GM23338 (cell line): ENCODE results near the gene ZCCHC24. TPM values are rescaled to one million over a fixed set of nuclear protein-coding genes. Genes with fewer than 3 reads are reported as not detected.

Experiments used
- ATAC-seq: fragments of 200-7000 bp; cut with Tn5 transposase; 3 replicates; pipeline ENCODE4 v1.9.1; 2020
- DNase-seq: peaks from one replicate; pipeline ENCODE4 v3.0.0-alpha.2; 2015; ENCODE audit warnings: low spot score
- H2AFZ ChIP-seq: fragments of 200-600 bp; sonication (generic); 2 replicates; pipeline ENCODE4 v1.8.0; 2016; ENCODE audit warnings: antibody characterized with exemption, mild to moderate bottlenecking, moderate library complexity
- H3F3A ChIP-seq: fragments of 200-600 bp; sonication (generic); replicated peaks from 2 replicates; pipeline ENCODE4 v1.8.0; 2017; ENCODE audit warnings: antibody characterized with exemption, mixed run types, low read depth
- H3K27ac ChIP-seq: fragments of 200-600 bp; sonication (generic); 2 replicates; pipeline ENCODE4 v1.6.1; 2016; ENCODE audit warnings: low read depth
- H3K27me3 ChIP-seq: fragments of 200-600 bp; sonication (generic); 2 replicates; pipeline ENCODE4 v1.8.0; 2016; ENCODE audit warnings: mild to moderate bottlenecking, mixed run types, moderate library complexity; ENCODE audit not compliant: insufficient read depth
- H3K36me3 ChIP-seq: fragments of 200-600 bp; sonication (generic); 2 replicates; pipeline ENCODE4 v1.8.0; 2016; ENCODE audit warnings: mild to moderate bottlenecking; ENCODE audit not compliant: insufficient read depth
- H3K4me1 ChIP-seq: fragments of 200-600 bp; sonication (generic); 2 replicates; pipeline ENCODE4 v1.8.0; 2016; ENCODE audit warnings: mild to moderate bottlenecking, moderate library complexity; ENCODE audit not compliant: insufficient read depth
- H3K4me2 ChIP-seq: fragments of 200-600 bp; sonication (generic); 2 replicates; pipeline ENCODE4 v1.7.1; 2017; ENCODE audit warnings: mixed run types
- H3K4me3 ChIP-seq: fragments of 200-600 bp; sonication (generic); 2 replicates; pipeline ENCODE4 v1.6.1; 2016; ENCODE audit warnings: mixed run types
- H3K79me2 ChIP-seq: fragments of 200-600 bp; sonication (generic); replicated peaks from 2 replicates; pipeline ENCODE4 v1.8.0; 2017; ENCODE audit warnings: mild to moderate bottlenecking; ENCODE audit not compliant: insufficient read depth
- H3K9me2 ChIP-seq: fragments of 200-600 bp; sonication (generic); 2 replicates; pipeline ENCODE4 v1.8.0; 2017; ENCODE audit not compliant: insufficient read depth
- H4K20me1 ChIP-seq: fragments of 200-600 bp; sonication (generic); replicated peaks from 2 replicates; pipeline ENCODE4 v1.8.0; 2017; ENCODE audit warnings: mild to moderate bottlenecking; ENCODE audit not compliant: insufficient read depth
- H3K27ac Mint-ChIP-seq: 2 replicates; pipeline ENCODE4 v1.8.0; 2020; ENCODE audit warnings: inconsistent platforms, mild to moderate bottlenecking, moderate library complexity, mixed read lengths
- H3K27me3 Mint-ChIP-seq: 3 replicates; pipeline ENCODE4 v1.8.0; 2022; ENCODE audit warnings: low read depth, mild to moderate bottlenecking, moderate library complexity, mixed read lengths, inconsistent platforms; ENCODE audit not compliant: insufficient read depth, poor library complexity
- H3K36me3 Mint-ChIP-seq: 3 replicates; pipeline ENCODE4 v1.8.0; 2021; ENCODE audit warnings: low read depth, mild to moderate bottlenecking, inconsistent platforms, moderate library complexity, mixed read lengths
- H3K4me1 Mint-ChIP-seq: 3 replicates; pipeline ENCODE4 v1.8.0; 2020; ENCODE audit warnings: mild to moderate bottlenecking, inconsistent platforms, mixed read lengths
- H3K4me3 Mint-ChIP-seq: 3 replicates; pipeline ENCODE4 v1.8.0; 2021; ENCODE audit warnings: moderate library complexity, mild to moderate bottlenecking, inconsistent platforms, mixed read lengths
- H3K9me3 Mint-ChIP-seq: 3 replicates; pipeline ENCODE4 v1.8.0; 2020; ENCODE audit warnings: moderate library complexity, mild to moderate bottlenecking, inconsistent platforms, mixed read lengths
- CREB1 ChIP-seq: fragments of 250-450 bp; sonication (Bioruptor Pico); IDR thresholded peaks from 2 replicates; pipeline ENCODE4 v1.5.0; 2020; ENCODE audit warnings: low read depth, mild to moderate bottlenecking, moderate library complexity
- EZH2 ChIP-seq: fragments of 200-600 bp; sonication (generic); IDR thresholded peaks from one replicate; pipeline ENCODE4 v1.8.0; 2017; ENCODE audit warnings: antibody characterized with exemption, mild to moderate bottlenecking, low read depth; ENCODE audit not compliant: unreplicated experiment
- EZH2phosphoT487 ChIP-seq: fragments of 200-600 bp; sonication (generic); IDR thresholded peaks from one replicate; pipeline ENCODE4 v1.8.1; 2018; ENCODE audit warnings: antibody characterized with exemption; ENCODE audit not compliant: unreplicated experiment
- JUNB ChIP-seq: IDR thresholded peaks from one replicate; pipeline ENCODE4 v1.6.1; 2016; ENCODE audit warnings: antibody characterized with exemption; ENCODE audit not compliant: unreplicated experiment
- NANOG ChIP-seq: IDR thresholded peaks from 2 replicates; pipeline ENCODE4 v1.6.1; 2016; ENCODE audit warnings: antibody characterized with exemption, borderline replicate concordance
- POLR2AphosphoS5 ChIP-seq: IDR thresholded peaks from 2 replicates; pipeline ENCODE4 v1.6.1; 2016; ENCODE audit warnings: antibody characterized with exemption, low read depth
- STAT1 ChIP-seq: IDR thresholded peaks from one replicate; pipeline ENCODE4 v1.6.1; 2016; ENCODE audit warnings: antibody characterized with exemption; ENCODE audit not compliant: unreplicated experiment
- ZNF114 ChIP-seq: fragments of 250-450 bp; sonication (Bioruptor Pico); IDR thresholded peaks from 2 replicates; pipeline ENCODE4 v1.5.0; 2020; ENCODE audit warnings: mild to moderate bottlenecking, moderate library complexity
- ZNF331 ChIP-seq: fragments of 250-450 bp; sonication (Bioruptor Pico); IDR thresholded peaks from 2 replicates; pipeline ENCODE4 v1.5.0; 2020; ENCODE audit warnings: low read depth, mild to moderate bottlenecking, moderate library complexity
- polyA plus RNA-seq: library from polyadenylated mRNA; unstranded; fragments of >200 nt; fragmentation: Nextera tagmentation; extraction: Ambion mirVana; gene quantifications from 2 replicates; pipeline ENCODE4 v1.2.1, GENCODE V29; 2016
- total RNA-seq: library from RNA; depleted of rRNA; stranded (reverse); fragments of >200 nt; shearing (Covaris generic); gene quantifications from 2 replicates; pipeline ENCODE4 v1.2.3, GENCODE V29; 2014
- TF ChIP-seq, protein P1 (sequence below), 2 experiments: fragments of 200-600 bp in 1 of 2; sonication (generic) in 1 of 2; conservative IDR thresholded peaks; 2 replicates each; pipeline versions ENCODE4 v1.5.1 to v1.6.1; 2016 to 2017; ENCODE audit warnings: antibody characterized with exemption in 2 of 2, low read depth in 2 of 2, mild to moderate bottlenecking in 2 of 2, moderate library complexity in 1 of 2
- TF ChIP-seq, protein P2 (sequence below): IDR thresholded peaks from one replicate; pipeline ENCODE4 v1.6.1; 2018; ENCODE audit warnings: antibody characterized with exemption; ENCODE audit not compliant: unreplicated experiment
- TF ChIP-seq, protein P3 (sequence below): IDR thresholded peaks from 2 replicates; pipeline ENCODE4 v1.6.1; 2016; ENCODE audit warnings: antibody characterized with exemption
- TF ChIP-seq, protein P4 (sequence below): fragments of 250-450 bp; sonication (Bioruptor Pico); IDR thresholded peaks from 2 replicates; pipeline ENCODE4 v1.5.0; 2020; ENCODE audit warnings: mild to moderate bottlenecking, moderate library complexity

The ZCCHC24 gene
- total and polyA plus RNA-seq, 2 experiments from 2014 or later = 2.0 to 10.1 TPM

DNA sequence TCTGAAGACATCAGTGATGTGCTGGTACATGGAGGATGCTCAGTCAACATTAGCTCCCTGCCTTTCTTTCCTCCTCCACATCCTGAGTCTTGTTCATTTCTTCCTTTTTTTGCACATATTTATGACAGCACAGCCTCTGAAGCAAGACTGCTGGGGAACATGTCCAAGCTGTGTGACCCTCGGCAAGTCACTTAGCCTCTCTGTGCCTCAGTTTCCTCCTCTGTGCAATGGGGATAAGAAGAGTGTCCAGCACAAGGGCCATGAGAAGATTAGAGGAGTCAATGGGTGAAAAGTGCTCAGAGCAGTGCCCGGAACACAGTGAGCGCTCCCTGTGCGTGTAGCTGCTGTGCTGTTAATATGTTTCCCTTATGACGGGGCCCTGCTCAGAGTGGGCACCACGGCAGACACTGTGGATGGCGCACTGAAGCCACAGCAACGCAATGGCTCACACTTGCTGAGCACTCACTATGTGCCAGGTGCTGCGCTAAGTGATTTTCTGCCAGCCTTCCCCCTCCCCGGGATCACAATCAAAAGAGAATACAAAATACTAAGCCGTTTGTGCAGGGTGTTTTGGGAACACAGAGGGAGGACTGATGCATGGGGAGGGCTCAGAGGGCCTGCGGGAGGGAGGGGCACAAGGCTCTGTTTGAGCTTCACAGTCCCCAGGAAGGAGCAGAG, 28.7 kb downstream of the ZCCHC24 start:
- H3K27ac Mint-ChIP-seq = peak overlapping the region; percentile 35; the same call in 1 of the 2 replicates
- no peak overlapping the region for H3K4me3 Mint-ChIP-seq
- no peaks in the 10 kb centered on the region for H3K36me3 ChIP-seq
- no peaks in the 10 kb centered on the region for H4K20me1 ChIP-seq
- H3K79me2 ChIP-seq = no peaks in the 10 kb centered on the region
- H3K27me3 ChIP-seq = no peaks in the 10 kb centered on the region
- no peak overlapping the region for H3K4me2 ChIP-seq
- H2AFZ ChIP-seq = no peak overlapping the region
- TF ChIP-seq POLR2AphosphoS5 = no peak
- TF ChIP-seq, protein P1, sequence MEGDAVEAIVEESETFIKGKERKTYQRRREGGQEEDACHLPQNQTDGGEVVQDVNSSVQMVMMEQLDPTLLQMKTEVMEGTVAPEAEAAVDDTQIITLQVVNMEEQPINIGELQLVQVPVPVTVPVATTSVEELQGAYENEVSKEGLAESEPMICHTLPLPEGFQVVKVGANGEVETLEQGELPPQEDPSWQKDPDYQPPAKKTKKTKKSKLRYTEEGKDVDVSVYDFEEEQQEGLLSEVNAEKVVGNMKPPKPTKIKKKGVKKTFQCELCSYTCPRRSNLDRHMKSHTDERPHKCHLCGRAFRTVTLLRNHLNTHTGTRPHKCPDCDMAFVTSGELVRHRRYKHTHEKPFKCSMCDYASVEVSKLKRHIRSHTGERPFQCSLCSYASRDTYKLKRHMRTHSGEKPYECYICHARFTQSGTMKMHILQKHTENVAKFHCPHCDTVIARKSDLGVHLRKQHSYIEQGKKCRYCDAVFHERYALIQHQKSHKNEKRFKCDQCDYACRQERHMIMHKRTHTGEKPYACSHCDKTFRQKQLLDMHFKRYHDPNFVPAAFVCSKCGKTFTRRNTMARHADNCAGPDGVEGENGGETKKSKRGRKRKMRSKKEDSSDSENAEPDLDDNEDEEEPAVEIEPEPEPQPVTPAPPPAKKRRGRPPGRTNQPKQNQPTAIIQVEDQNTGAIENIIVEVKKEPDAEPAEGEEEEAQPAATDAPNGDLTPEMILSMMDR (conservative IDR thresholded peaks at IDR 0.05; ENCODE audit: low read depth in 2 of 2) = no peak
- TF ChIP-seq CREB1 (CRISPR knock-in tag) = no peak
- TF ChIP-seq EZH2phosphoT487 = no peak
- TF ChIP-seq, protein P2, sequence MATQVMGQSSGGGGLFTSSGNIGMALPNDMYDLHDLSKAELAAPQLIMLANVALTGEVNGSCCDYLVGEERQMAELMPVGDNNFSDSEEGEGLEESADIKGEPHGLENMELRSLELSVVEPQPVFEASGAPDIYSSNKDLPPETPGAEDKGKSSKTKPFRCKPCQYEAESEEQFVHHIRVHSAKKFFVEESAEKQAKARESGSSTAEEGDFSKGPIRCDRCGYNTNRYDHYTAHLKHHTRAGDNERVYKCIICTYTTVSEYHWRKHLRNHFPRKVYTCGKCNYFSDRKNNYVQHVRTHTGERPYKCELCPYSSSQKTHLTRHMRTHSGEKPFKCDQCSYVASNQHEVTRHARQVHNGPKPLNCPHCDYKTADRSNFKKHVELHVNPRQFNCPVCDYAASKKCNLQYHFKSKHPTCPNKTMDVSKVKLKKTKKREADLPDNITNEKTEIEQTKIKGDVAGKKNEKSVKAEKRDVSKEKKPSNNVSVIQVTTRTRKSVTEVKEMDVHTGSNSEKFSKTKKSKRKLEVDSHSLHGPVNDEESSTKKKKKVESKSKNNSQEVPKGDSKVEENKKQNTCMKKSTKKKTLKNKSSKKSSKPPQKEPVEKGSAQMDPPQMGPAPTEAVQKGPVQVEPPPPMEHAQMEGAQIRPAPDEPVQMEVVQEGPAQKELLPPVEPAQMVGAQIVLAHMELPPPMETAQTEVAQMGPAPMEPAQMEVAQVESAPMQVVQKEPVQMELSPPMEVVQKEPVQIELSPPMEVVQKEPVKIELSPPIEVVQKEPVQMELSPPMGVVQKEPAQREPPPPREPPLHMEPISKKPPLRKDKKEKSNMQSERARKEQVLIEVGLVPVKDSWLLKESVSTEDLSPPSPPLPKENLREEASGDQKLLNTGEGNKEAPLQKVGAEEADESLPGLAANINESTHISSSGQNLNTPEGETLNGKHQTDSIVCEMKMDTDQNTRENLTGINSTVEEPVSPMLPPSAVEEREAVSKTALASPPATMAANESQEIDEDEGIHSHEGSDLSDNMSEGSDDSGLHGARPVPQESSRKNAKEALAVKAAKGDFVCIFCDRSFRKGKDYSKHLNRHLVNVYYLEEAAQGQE = no peak
- no peak for TF ChIP-seq EZH2
- TF ChIP-seq NANOG = no peak
- no peak for TF ChIP-seq ZNF331
- TF ChIP-seq, protein P3, sequence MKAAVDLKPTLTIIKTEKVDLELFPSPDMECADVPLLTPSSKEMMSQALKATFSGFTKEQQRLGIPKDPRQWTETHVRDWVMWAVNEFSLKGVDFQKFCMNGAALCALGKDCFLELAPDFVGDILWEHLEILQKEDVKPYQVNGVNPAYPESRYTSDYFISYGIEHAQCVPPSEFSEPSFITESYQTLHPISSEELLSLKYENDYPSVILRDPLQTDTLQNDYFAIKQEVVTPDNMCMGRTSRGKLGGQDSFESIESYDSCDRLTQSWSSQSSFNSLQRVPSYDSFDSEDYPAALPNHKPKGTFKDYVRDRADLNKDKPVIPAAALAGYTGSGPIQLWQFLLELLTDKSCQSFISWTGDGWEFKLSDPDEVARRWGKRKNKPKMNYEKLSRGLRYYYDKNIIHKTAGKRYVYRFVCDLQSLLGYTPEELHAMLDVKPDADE = no peak
- TF ChIP-seq, protein P4, sequence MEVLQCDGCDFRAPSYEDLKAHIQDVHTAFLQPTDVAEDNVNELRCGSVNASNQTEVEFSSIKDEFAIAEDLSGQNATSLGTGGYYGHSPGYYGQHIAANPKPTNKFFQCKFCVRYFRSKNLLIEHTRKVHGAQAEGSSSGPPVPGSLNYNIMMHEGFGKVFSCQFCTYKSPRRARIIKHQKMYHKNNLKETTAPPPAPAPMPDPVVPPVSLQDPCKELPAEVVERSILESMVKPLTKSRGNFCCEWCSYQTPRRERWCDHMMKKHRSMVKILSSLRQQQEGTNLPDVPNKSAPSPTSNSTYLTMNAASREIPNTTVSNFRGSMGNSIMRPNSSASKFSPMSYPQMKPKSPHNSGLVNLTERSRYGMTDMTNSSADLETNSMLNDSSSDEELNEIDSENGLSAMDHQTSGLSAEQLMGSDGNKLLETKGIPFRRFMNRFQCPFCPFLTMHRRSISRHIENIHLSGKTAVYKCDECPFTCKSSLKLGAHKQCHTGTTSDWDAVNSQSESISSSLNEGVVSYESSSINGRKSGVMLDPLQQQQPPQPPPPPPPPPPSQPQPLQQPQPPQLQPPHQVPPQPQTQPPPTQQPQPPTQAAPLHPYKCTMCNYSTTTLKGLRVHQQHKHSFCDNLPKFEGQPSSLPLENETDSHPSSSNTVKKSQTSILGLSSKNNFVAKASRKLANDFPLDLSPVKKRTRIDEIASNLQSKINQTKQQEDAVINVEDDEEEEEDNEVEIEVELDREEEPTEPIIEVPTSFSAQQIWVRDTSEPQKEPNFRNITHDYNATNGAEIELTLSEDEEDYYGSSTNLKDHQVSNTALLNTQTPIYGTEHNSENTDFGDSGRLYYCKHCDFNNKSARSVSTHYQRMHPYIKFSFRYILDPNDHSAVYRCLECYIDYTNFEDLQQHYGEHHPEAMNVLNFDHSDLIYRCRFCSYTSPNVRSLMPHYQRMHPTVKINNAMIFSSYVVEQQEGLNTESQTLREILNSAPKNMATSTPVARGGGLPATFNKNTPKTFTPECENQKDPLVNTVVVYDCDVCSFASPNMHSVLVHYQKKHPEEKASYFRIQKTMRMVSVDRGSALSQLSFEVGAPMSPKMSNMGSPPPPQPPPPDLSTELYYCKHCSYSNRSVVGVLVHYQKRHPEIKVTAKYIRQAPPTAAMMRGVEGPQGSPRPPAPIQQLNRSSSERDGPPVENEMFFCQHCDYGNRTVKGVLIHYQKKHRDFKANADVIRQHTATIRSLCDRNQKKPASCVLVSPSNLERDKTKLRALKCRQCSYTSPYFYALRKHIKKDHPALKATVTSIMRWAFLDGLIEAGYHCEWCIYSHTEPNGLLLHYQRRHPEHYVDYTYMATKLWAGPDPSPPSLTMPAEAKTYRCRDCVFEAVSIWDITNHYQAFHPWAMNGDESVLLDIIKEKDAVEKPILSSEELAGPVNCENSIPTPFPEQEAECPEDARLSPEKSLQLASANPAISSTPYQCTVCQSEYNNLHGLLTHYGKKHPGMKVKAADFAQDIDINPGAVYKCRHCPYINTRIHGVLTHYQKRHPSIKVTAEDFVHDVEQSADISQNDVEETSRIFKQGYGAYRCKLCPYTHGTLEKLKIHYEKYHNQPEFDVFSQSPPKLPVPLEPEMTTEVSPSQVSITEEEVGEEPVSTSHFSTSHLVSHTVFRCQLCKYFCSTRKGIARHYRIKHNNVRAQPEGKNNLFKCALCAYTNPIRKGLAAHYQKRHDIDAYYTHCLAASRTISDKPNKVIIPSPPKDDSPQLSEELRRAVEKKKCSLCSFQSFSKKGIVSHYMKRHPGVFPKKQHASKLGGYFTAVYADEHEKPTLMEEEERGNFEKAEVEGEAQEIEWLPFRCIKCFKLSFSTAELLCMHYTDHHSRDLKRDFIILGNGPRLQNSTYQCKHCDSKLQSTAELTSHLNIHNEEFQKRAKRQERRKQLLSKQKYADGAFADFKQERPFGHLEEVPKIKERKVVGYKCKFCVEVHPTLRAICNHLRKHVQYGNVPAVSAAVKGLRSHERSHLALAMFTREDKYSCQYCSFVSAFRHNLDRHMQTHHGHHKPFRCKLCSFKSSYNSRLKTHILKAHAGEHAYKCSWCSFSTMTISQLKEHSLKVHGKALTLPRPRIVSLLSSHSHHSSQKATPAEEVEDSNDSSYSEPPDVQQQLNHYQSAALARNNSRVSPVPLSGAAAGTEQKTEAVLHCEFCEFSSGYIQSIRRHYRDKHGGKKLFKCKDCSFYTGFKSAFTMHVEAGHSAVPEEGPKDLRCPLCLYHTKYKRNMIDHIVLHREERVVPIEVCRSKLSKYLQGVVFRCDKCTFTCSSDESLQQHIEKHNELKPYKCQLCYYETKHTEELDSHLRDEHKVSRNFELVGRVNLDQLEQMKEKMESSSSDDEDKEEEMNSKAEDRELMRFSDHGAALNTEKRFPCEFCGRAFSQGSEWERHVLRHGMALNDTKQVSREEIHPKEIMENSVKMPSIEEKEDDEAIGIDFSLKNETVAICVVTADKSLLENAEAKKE = no peak
- no peak for TF ChIP-seq ZNF114 (CRISPR knock-in tag)
- TF ChIP-seq JUNB = no peak
- TF ChIP-seq STAT1 = no peak
- H3K9me2 ChIP-seq = no peaks in the 10 kb centered on the region
- H3K36me3 Mint-ChIP-seq = no peaks in the 10 kb centered on the region
- H3K4me1 ChIP-seq = no peaks in the 10 kb centered on the region
- DNase-seq (no peak), ATAC-seq (no peak)
- H3F3A ChIP-seq = no peaks in the 10 kb centered on the region
- H3K4me3 ChIP-seq = no peak overlapping the region
- H3K27me3 Mint-ChIP-seq = peaks cover 8% of the 10 kb centered on the region
- no peaks in the 10 kb centered on the region for H3K9me3 Mint-ChIP-seq
- peaks cover 16% of the 10 kb centered on the region for H3K4me1 Mint-ChIP-seq
- no peak overlapping the region for H3K27ac ChIP-seq
